ENCODE results near the gene FHOD1. TPM values are rescaled to one million over a fixed set of nuclear protein-coding genes. Genes with fewer than 3 reads are reported as not detected.
A peak's percentile ranks its signal among the peaks of the same experiment; 100 is the strongest.

Gene FHOD1
- total and polyA plus RNA-seq, 2 of the 13 experiments (the other 11 are each of a cell fraction or from before 2014, with no cell fraction given): 20.0 to 20.8 TPM

DNA sequence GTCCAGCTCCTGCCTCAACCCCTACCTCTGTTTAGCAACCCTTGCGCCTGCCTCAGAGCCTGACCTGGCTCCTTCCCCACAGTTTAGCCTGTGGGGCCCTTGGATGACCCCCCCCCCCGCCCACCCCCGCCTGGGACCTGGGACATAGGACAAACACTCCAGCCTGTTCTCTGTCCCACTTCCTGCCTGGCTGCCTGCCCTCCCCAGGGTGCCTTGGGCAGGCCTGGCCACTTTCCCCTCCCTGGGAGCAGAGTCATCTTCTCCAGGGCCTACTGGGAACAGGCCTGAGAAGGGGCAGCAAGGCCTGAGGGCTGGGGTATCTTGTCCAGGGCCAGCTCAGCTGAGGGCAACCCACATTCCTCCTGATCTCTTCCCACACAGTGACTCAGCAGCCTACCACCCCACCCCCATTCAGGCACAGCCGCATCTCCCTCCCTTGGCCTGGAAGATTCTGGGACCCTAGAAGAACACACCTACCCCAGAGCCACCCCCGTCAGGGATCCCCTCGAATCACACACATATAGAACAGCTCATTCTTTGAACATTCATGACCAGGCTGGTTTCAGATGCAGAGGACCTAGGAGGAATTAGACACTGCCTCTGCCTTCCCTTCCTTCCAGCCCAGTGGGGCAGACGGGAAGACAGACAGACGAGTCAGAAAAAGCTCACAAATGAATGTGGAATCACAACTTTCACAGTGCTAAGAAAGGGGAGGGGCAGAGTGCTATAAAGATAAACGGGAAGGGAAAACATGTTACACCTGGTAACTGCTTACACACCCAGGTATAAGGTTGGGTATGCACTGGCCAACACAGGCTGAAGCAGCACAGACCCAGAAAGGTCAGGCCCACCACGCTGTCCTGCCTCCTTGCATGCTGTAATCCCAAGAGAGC, 6.0 kb downstream of the FHOD1 start (continued):
- TF ChIP-seq PRDM4 (CRISPR knock-in tag; IDR thresholded peaks at IDR 0.05; ENCODE audit: borderline replicate concordance) (no peak), NFE2 (CRISPR knock-in tag; IDR thresholded peaks at IDR 0.05) (peak; percentile 87; the same call in 1 of the 2 replicates), ZNF724P (CRISPR knock-in tag; IDR thresholded peaks at IDR 0.05; ENCODE audit: borderline replicate concordance) (no peak), PHF21A (CRISPR knock-in tag; IDR thresholded peaks at IDR 0.05) (no peak), POLR2G (IDR thresholded peaks at IDR 0.05; ENCODE audit: low read depth, low read length) (no peak), ELF4 (CRISPR knock-in tag; IDR thresholded peaks at IDR 0.05; ENCODE audit: borderline replicate concordance) (no peak), DR1 (CRISPR knock-in tag; IDR thresholded peaks at IDR 0.05) (no peak), ZNF260 (CRISPR knock-in tag; IDR thresholded peaks at IDR 0.05; ENCODE audit: borderline replicate concordance, low read depth) (no peak), ZNF414 (CRISPR knock-in tag; IDR thresholded peaks at IDR 0.05) (no peak), ZNF318 (CRISPR knock-in tag; IDR thresholded peaks at IDR 0.05) (no peak), ZBTB43 (CRISPR knock-in tag; conservative IDR thresholded peaks at IDR 0.05) (no peak), NFE2L2 (IDR thresholded peaks at IDR 0.05; ENCODE audit: low read length) (peak; percentile 76; the same call in 1 of the 2 replicates), GMEB1 (CRISPR knock-in tag; IDR thresholded peaks at IDR 0.05; ENCODE audit: borderline replicate concordance) (no peak)
